Psoas muscle (tissue), 8 donors: ENCODE results near the gene TPST2. TPM values are rescaled to one million over a fixed set of nuclear protein-coding genes. Genes with fewer than 3 reads are reported as not detected.
A peak's percentile ranks its signal among the peaks of the same experiment; 100 is the strongest.

Experiments used
- ATAC-seq, 4 donors: fragments of 200-7000 bp; cut with Tn5 transposase; one replicate each; pipeline ENCODE4 v1.9.1; 2020; ENCODE audit warnings: moderate library complexity in 3 of 4, mild to moderate bottlenecking in 2 of 4
- DNase-seq, 2 donors: peaks; one replicate each; pipeline ENCODE4 v3.0.0-alpha.2; 2020
- H3K27ac ChIP-seq: fragments of 200-600 bp; one replicate; pipeline ENCODE4 v1.8.0; 2022
- H3K27me3 ChIP-seq, 3 donors: fragments of 200-600 bp in 1 of 3; one replicate each; pipeline versions ENCODE4 v1.6.1 to v1.8.0; 2013 to 2022; ENCODE audit warnings: low read length in 2 of 3, mild to moderate bottlenecking in 2 of 3, moderate library complexity in 1 of 3; ENCODE audit not compliant: insufficient read depth in 3 of 3
- H3K36me3 ChIP-seq, 2 donors: fragments of 200-600 bp in 1 of 2; one replicate each; pipeline versions ENCODE4 v1.6.1 to v1.8.0; 2013 to 2022; ENCODE audit warnings: low read depth in 1 of 2, mild to moderate bottlenecking in 1 of 2, moderate library complexity in 1 of 2; ENCODE audit not compliant: insufficient read depth in 1 of 2
- H3K4me1 ChIP-seq: fragments of 200-600 bp; one replicate; pipeline ENCODE4 v1.8.0; 2022
- H3K4me3 ChIP-seq: fragments of 200-600 bp; one replicate; pipeline ENCODE4 v1.8.0; 2022; ENCODE audit warnings: mild to moderate bottlenecking
- H3K9me3 ChIP-seq: fragments of 200-600 bp; one replicate; pipeline ENCODE4 v1.8.0; 2022
- WGBS, 3 donors: extraction: QIAGEN DNeasy Blood & Tissue Kit; methylation state at CpG; one replicate each; pipeline versions ENCODE4 v1.1.6 to v1.1.7; 2013; 5-methylcytosine and 5-hydroxymethylcytosine counted together
- intact Hi-C, 2 donors: fragments of 100-400 bp; cut with DNase I; formaldehyde crosslinking; loops; one replicate each; pipeline versions ENCODE4 v1.11.0 to v1.14.2; 2022
- polyA plus RNA-seq, 3 donors: library from polyadenylated mRNA; stranded (reverse); fragments of 200-250 nt; gene quantifications; one replicate each; pipeline ENCODE4 v1.2.3, GENCODE V29; 2013
- total RNA-seq, 4 donors: library from RNA; stranded (reverse); fragmentation: NEBNext Ultra II Directional in 2 of 4; extraction: Animal tissue kit (Norgen Biotek cat#: 25700) in 2 of 4; gene quantifications; one replicate each; pipeline versions ENCODE4 v1.2.1 to v1.2.4, GENCODE V29; 2021 to 2023
- TF ChIP-seq, protein P1 (sequence below): fragments of 200-600 bp; IDR thresholded peaks from one replicate; pipeline ENCODE4 v1.8.0; 2022; ENCODE audit warnings: antibody characterized with exemption
- donor health status: healthy with polysubstance abuse.
- donor health status: DM: no; HTN: no; CAD: no; lungs with moderate emphysema.
- donor health status: Bipolar disorder and iron deficiency.
- donor health status: healthy.
- donor health status: DM: yes; HTN: yes; CAD: no.
- donor health status: DM: no; HTN: no; CAD: no.
- donor health status: DM: no; HTN: no; CAD: no.
- donor health status: DM: yes; HTN: yes; CAD: no.

Gene TPST2
- total and polyA plus RNA-seq, 7 donors, result 22.1 to 76.4 (median 32.9) TPM

DNA sequence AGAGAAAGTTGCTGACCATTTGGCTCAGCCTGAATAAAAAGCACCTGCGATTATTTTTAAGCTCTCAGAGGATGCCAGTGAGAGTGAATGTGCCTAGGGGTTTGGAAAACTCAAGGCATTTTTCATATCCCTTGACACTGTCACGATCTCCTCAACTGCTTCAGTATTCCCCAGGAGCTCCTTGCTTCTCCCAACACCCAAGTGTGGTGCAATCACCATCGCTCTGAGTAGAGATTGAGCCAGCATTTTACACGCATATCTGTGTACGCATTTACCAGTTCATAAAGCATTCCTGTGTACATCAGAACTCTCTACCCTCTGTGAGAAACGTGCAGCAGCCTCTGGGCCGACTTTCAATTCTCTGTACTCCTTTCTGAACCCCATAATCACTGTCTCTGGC is 104.9 kb downstream of the TPST2 start:
- Histone ChIP-seq H3K36me3 (peaks cover 11 to 64% of the 10 kb centered on the region in 2 donors), H3K27me3 (no peaks in the 10 kb centered on the region), H3K27ac (peak overlapping the region; percentile 100), H3K9me3 (no peaks in the 10 kb centered on the region), H3K4me3 (peak overlapping the region; percentile 99), H3K4me1 (peaks cover 48% of the 10 kb centered on the region)
- DNase-seq (no peak), ATAC-seq (no peak)
- intact Hi-C loops, result no loop called here
- TF ChIP-seq, protein P1, sequence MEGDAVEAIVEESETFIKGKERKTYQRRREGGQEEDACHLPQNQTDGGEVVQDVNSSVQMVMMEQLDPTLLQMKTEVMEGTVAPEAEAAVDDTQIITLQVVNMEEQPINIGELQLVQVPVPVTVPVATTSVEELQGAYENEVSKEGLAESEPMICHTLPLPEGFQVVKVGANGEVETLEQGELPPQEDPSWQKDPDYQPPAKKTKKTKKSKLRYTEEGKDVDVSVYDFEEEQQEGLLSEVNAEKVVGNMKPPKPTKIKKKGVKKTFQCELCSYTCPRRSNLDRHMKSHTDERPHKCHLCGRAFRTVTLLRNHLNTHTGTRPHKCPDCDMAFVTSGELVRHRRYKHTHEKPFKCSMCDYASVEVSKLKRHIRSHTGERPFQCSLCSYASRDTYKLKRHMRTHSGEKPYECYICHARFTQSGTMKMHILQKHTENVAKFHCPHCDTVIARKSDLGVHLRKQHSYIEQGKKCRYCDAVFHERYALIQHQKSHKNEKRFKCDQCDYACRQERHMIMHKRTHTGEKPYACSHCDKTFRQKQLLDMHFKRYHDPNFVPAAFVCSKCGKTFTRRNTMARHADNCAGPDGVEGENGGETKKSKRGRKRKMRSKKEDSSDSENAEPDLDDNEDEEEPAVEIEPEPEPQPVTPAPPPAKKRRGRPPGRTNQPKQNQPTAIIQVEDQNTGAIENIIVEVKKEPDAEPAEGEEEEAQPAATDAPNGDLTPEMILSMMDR, result no peak
- WGBS, 3 donors, result 32 to 54% (median 33%) methylated on average over 7 of the region's 7 CpGs

DNA sequence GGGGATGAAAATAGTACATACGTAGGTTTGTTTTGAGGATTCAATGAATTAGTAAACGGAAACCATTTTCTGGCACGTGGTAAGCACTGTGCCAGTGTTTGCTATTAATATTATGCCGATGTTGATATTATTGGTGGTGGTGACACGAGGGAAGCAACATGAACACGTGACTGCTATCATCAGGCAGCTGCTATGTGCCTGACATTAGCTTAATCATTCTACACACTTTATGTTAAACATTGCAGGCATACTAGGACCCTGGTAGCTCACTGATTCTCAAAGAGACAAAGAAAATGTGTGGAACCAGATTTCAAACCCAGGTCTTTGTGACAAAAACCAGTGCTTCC is 105.6 kb downstream of the TPST2 start:
- Histone ChIP-seq H3K27ac (peak overlapping the region; percentile 100), H3K36me3 (peaks cover 9 to 62% of the 10 kb centered on the region in 2 donors), H3K4me3 (peak overlapping the region; percentile 99), H3K9me3 (no peaks in the 10 kb centered on the region), H3K27me3 (no peaks in the 10 kb centered on the region), H3K4me1 (peaks cover 55% of the 10 kb centered on the region)
- TF ChIP-seq, protein P1, result no peak
- peak in 3 of 4 donors; percentile 1 to 22 (median 4) for ATAC-seq
- intact Hi-C loops, result loop anchor here in 1 of 2 donors (5.0 kb wide), 1 partner anchor 103 kb away; no protein-coding TSS in a partner anchor
- 3 to 6% (median 4%) methylated on average over 6 of the region's 6 CpGs for WGBS, 3 donors
- DNase-seq, result no peak

DNA sequence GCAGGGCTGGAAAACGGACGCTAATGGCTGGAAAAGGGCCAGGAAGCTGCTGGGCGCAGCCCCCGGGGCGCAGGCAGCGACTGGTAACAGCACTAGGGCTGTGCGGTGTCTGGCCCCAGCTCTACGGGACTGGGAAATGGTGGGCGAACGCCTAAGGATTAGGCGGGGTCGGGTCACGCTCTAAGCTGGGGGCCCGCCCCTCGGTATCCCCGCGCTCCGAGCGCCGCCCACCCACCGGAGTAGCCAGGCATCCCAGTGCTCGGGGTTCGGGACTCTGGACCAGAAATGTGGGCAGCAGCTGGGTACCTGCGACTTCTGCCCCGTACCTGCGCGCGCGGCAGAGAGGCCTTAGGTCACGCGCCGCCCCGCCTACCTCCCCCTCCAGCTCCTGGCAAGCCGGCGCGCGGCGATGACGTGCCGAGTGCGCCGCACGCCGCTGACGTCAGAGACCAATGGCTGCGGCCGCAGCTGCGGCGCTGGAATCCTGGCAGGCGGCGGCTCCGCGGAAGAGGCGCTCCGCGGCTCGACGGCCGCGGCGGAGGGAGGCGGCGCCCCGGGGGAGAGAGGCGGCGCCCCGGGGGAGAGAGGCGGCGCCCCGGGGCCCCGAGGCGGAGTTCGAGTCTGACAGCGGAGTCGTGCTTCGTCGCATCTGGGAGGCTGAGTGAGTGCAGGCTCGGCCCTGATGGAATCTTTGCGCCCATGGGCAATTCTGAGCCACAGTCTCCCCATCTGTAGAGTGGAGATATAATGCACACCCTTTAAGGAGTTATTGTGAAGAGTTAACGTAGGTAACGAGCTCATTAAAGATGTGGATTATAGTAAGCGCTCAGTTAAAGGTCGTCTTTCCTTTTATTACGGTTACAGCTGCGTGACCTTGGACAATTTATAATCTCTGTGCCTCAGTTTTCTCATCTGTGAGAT is 106.2 kb downstream of the TPST2 start, which contains the start of the genes HPS4 and SRRD:
TSS of gene HPS4 (minus strand) at position 345 of the 921 bp plus-strand sequence. CDS start 2,021 bp downstream, outside the sequence.
TSS of gene SRRD (plus strand) at position 439 of the 921 bp plus-strand sequence. CDS start at position 453, 14 bp downstream.
- intact Hi-C loops, result loop anchor here in 1 of 2 donors (5.0 kb wide), 1 partner anchor 104 kb away; no protein-coding TSS in a partner anchor
- H3K9me3 ChIP-seq, result no peaks in the 10 kb centered on the region
- DNase-seq (peak; percentile 91 to 95), ATAC-seq (peak; percentile 94 to 96 (median 95))
- 0 to 1% (median 1%) methylated on average over 64 to 84 of the region's 85 CpGs for WGBS, 3 donors
- H3K27ac ChIP-seq, result peak within 1 kb of the TSS; percentile 100
- H3K4me1 ChIP-seq, result peaks cover 60% of the 10 kb centered on the region
- no peaks in the 10 kb centered on the region for H3K27me3 ChIP-seq
- H3K4me3 ChIP-seq, result peak within 1 kb of the TSS; percentile 99
- TF ChIP-seq, protein P1, result no peak
- H3K36me3 ChIP-seq, result peaks cover 7 to 59% of the 10 kb centered on the region in 2 donors

DNA sequence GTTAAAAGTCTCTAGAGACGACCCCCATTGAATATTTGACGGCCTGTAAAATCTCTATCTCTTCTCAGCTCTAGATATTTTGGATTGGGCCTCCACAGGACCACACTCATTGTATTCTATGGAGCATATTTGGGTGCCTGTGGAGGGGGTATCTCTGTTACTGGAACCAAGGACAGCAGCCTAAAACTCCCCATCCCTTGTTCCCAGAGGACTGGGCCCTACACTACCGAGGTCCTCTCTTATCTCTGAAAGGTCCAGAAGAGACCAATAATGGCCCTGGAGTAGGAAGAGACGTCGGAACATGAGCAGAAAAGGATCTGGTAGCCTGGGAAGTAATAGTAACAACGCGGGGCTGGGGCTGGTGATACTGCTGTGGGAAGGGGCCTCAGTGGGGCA is 106.9 kb downstream of the TPST2 start:
- Histone ChIP-seq H3K4me3 (peak overlapping the region; percentile 99), H3K9me3 (no peaks in the 10 kb centered on the region), H3K27me3 (no peaks in the 10 kb centered on the region), H3K27ac (peak overlapping the region; percentile 100), H3K36me3 (peaks cover 5 to 58% of the 10 kb centered on the region in 2 donors), H3K4me1 (peaks cover 60% of the 10 kb centered on the region)
- WGBS, 3 donors, result 6 to 11% (median 8%) methylated on average over 7 of the region's 7 CpGs
- intact Hi-C loops, result loop anchor here in 1 of 2 donors (5.0 kb wide), 1 partner anchor 104 kb away; no protein-coding TSS in a partner anchor
- no peak for DNase-seq
- TF ChIP-seq, protein P1, result no peak
- ATAC-seq, result peak; percentile 3 to 35 (median 14)
